Progenitor cell of endocrine pancreas (in vitro differentiated cells): ENCODE measurements around the gene JPH4. TPM values are rescaled to one million over a fixed set of nuclear protein-coding genes. Genes with fewer than 3 reads are reported as not detected.

Experiments used
- DNase-seq: peaks from one replicate; pipeline ENCODE4 v3.0.0; 2021; ENCODE audit warnings: low spot score; ENCODE audit not compliant: unreplicated experiment
- H3K27ac Mint-ChIP-seq: 2 replicates; pipeline ENCODE4 v1.8.0; 2021; ENCODE audit warnings: mild to moderate bottlenecking, moderate library complexity, mixed read lengths
- H3K27me3 Mint-ChIP-seq: 2 replicates; pipeline ENCODE4 v1.8.0; 2021; ENCODE audit warnings: mixed read lengths
- H3K36me3 Mint-ChIP-seq: 2 replicates; pipeline ENCODE4 v1.8.0; 2022; ENCODE audit warnings: mixed read lengths; ENCODE audit not compliant: insufficient read depth
- H3K4me1 Mint-ChIP-seq: 2 replicates; pipeline ENCODE4 v1.8.0; 2021; ENCODE audit warnings: low read depth, mixed read lengths
- H3K4me3 Mint-ChIP-seq: 2 replicates; pipeline ENCODE4 v1.8.0; 2021; ENCODE audit warnings: low read depth, mild to moderate bottlenecking, moderate library complexity, mixed read lengths
- H3K9me3 Mint-ChIP-seq: 2 replicates; pipeline ENCODE4 v1.8.0; 2021; ENCODE audit warnings: low read depth, mixed read lengths
- CTCF ChIP-seq: fragments of 200-600 bp; sonication (generic); IDR thresholded peaks from one replicate; pipeline ENCODE4 v1.5.0; 2021; ENCODE audit warnings: antibody characterized with exemption, mild to moderate bottlenecking; ENCODE audit not compliant: unreplicated experiment
- total RNA-seq: library from RNA; stranded (reverse); gene quantifications from 2 replicates; pipeline ENCODE4 v1.2.1, GENCODE V29; 2021

The JPH4 gene
- total RNA-seq, 1 donor from 2014 or later, result not detected

GRCh38 chr14:23547924-23548323, 30.7 kb downstream of the JPH4 start:
- Mint-ChIP-seq H3K4me3 (no peak overlapping the region), H3K36me3 (peaks cover 2% of the 10 kb centered on the region), H3K9me3 (no peaks in the 10 kb centered on the region), H3K27ac (no peak overlapping the region), H3K27me3 (no peaks in the 10 kb centered on the region), H3K4me1 (peaks cover 18% of the 10 kb centered on the region)
- DNase-seq, result no peak
- no peak for TF ChIP-seq CTCF

- H3K4me3 Mint-ChIP-seq, result no peak overlapping the region
- H3K9me3 Mint-ChIP-seq, result no peaks in the 10 kb centered on the region
- H3K27me3 Mint-ChIP-seq, result no peaks in the 10 kb centered on the region
- peaks cover 2% of the 10 kb centered on the region for H3K36me3 Mint-ChIP-seq
- peaks cover 15% of the 10 kb centered on the region for H3K4me1 Mint-ChIP-seq
- H3K27ac Mint-ChIP-seq, result no peak overlapping the region
- DNase-seq, result no peak
- no peak for TF ChIP-seq CTCF
Observed at GRCh38 chr14:23546450-23547035, 32.0 kb downstream of the JPH4 start.

GRCh38 chr14:23545740-23546365, 32.7 kb downstream of the JPH4 start:
- no peak for DNase-seq
- no peak for TF ChIP-seq CTCF
- no peaks in the 10 kb centered on the region for H3K27me3 Mint-ChIP-seq
- H3K9me3 Mint-ChIP-seq, result no peaks in the 10 kb centered on the region
- H3K4me3 Mint-ChIP-seq, result no peak overlapping the region
- peaks cover 15% of the 10 kb centered on the region for H3K4me1 Mint-ChIP-seq
- H3K27ac Mint-ChIP-seq, result no peak overlapping the region
- peaks cover 2% of the 10 kb centered on the region for H3K36me3 Mint-ChIP-seq

GRCh38 chr14:23544511-23545447, 33.8 kb downstream of the JPH4 start:
- Mint-ChIP-seq H3K27me3 (no peaks in the 10 kb centered on the region), H3K4me1 (peaks cover 15% of the 10 kb centered on the region), H3K27ac (no peak overlapping the region), H3K36me3 (peaks cover 2% of the 10 kb centered on the region), H3K4me3 (peak overlapping the region; percentile 47), H3K9me3 (no peaks in the 10 kb centered on the region)
- DNase-seq, result no peak
- no peak for TF ChIP-seq CTCF

GRCh38 chr14:23543403-23543802, 35.2 kb downstream of the JPH4 start:
- peaks cover 2% of the 10 kb centered on the region for H3K36me3 Mint-ChIP-seq
- H3K27me3 Mint-ChIP-seq, result no peaks in the 10 kb centered on the region
- no peak overlapping the region for H3K4me3 Mint-ChIP-seq
- peaks cover 28% of the 10 kb centered on the region for H3K4me1 Mint-ChIP-seq
- H3K9me3 Mint-ChIP-seq, result no peaks in the 10 kb centered on the region
- no peak for DNase-seq
- TF ChIP-seq CTCF, result no peak
- no peak overlapping the region for H3K27ac Mint-ChIP-seq
